Measurements from ENCODE around the gene RAB5IF. TPM values are rescaled to one million over a fixed set of nuclear protein-coding genes. Genes with fewer than 3 reads are reported as not detected.

The RAB5IF gene
- total and polyA plus RNA-seq, 2 of the 4 experiments (the other 2 are of a cell fraction): 74.0 to 93.1 TPM

GRCh38 chr20:36573103-36573797 is 32.3 kb upstream of the RAB5IF start, which contains the start of gene TGIF2:
TGIF2 (plus strand) TSS chr20:36573597; CDS start chr20:36578775, 5,178 bp downstream.
- no peaks in the 10 kb centered on the region for H3K36me3 ChIP-seq (ENCODE audit: control insufficient read depth, insufficient read depth, low read length)
- peak within 1 kb of the TSS; percentile 97 for H3K14ac ChIP-seq (replicated peaks; ENCODE audit: low read depth, low read length)
- H3K4me1 ChIP-seq (ENCODE audit: control insufficient read depth, insufficient read depth, low read length): peaks cover 13% of the 10 kb centered on the region
- H2BK15ac ChIP-seq (ENCODE audit: low read depth, low read length): peak within 1 kb of the TSS; percentile 98; the same call in 2 of the 3 replicates
- intact Hi-C loops (cut with micrococcal nuclease): no loop called here
- TF ChIP-seq MXI1 (IDR thresholded peaks at IDR 0.05; ENCODE audit: borderline replicate concordance, low read depth, low read length) (0 out of 2 replicates have a peak, but pooled peaks have one; percentile 25), RFX5 (IDR thresholded peaks at IDR 0.05; ENCODE audit: low read depth, low read length) (no peak), POLR2A (IDR thresholded peaks at IDR 0.05; ENCODE audit: low read depth, low read length) (peak; percentile 61), MAZ (IDR thresholded peaks at IDR 0.05; ENCODE audit: borderline replicate concordance, low read depth, low read length) (peak; percentile 100), USF2 (IDR thresholded peaks at IDR 0.05; ENCODE audit: low read depth, low read length) (no peak), BHLHE40 (IDR thresholded peaks at IDR 0.05; ENCODE audit: low read depth, low read length) (no peak)
- DNase-seq (peak; percentile 81), ATAC-seq (ENCODE audit: low read depth) (peak; percentile 91)
- H3K9ac ChIP-seq (ENCODE audit: low read depth, low read length): peak within 1 kb of the TSS; percentile 71
- in situ Hi-C loops (cut with MboI; ENCODE audit: low sequenced_read_pairs): no loop called here
- H2BK5ac ChIP-seq (ENCODE audit: low read depth, low read length, poor library complexity, severe bottlenecking): peak within 1 kb of the TSS; percentile 23
- H4K8ac ChIP-seq (ENCODE audit: low read depth in 2 of 2, low read length in 2 of 2): peak within 1 kb of the TSS; percentile 99 to 100
- no peaks in the 10 kb centered on the region for H3K9me3 ChIP-seq (ENCODE audit: control insufficient read depth, insufficient read depth, low read length)
- peaks cover 29% of the 10 kb centered on the region for H4K20me1 ChIP-seq (ENCODE audit: insufficient read depth, low read length)
- H4K91ac ChIP-seq (ENCODE audit: insufficient read depth, low read depth, low read length): peak within 1 kb of the TSS; percentile 91
- H3K9me1 ChIP-seq (ENCODE audit: insufficient read depth, low read length): peaks cover 24% of the 10 kb centered on the region
- H3K4ac ChIP-seq (ENCODE audit: low read depth, low read length): peak within 1 kb of the TSS; percentile 98
- peak within 1 kb of the TSS; percentile 98 for H2AFZ ChIP-seq (replicated peaks; ENCODE audit: low read length, poor library complexity)
- H3K18ac ChIP-seq (ENCODE audit: low read depth, low read length): peak within 1 kb of the TSS; percentile 72
- H3K56ac ChIP-seq (ENCODE audit: extremely low read depth, insufficient read depth, low read length): peak within 1 kb of the TSS; percentile 47
- peak within 1 kb of the TSS; percentile 87 for H2BK120ac ChIP-seq (ENCODE audit: low read depth, low read length)
- peak within 1 kb of the TSS; percentile 96 for H2AK5ac ChIP-seq (ENCODE audit: low read depth, low read length)
- BruUV-seq (replicated peaks): no TSS peak
- peak within 1 kb of the TSS; percentile 60 for H3K4me3 ChIP-seq (ENCODE audit: insufficient read depth, low read depth, low read length)
- peak within 1 kb of the TSS; percentile 95 for H3K4me2 ChIP-seq (ENCODE audit: low read depth, low read length)
- ChIA-PET CTCF (no interaction called here), POLR2A (ENCODE audit: unreplicated experiment) (no interaction called here)
- peaks cover 20 to 40% of the 10 kb centered on the region in 2 experiments for H3K79me1 ChIP-seq (ENCODE audit: low read depth in 1 of 2, low read length in 2 of 2)
- dilution Hi-C loops (cut with HindIII; ENCODE audit: low sequenced_read_pairs, unreplicated experiment): no loop called here
- H3K27me3 ChIP-seq (ENCODE audit: control insufficient read depth, insufficient read depth, low read length): no peaks in the 10 kb centered on the region
- H2AK9ac ChIP-seq (replicated peaks; ENCODE audit: low read depth, low read length, poor library complexity): peak within 1 kb of the TSS; percentile 97
- H3K23ac ChIP-seq (ENCODE audit: low read depth, low read length): peak within 1 kb of the TSS; percentile 88
- peak within 1 kb of the TSS; percentile 81 for H3K27ac ChIP-seq (ENCODE audit: insufficient read depth, low read length)
- H2BK20ac ChIP-seq (ENCODE audit: low read depth, low read length): peak within 1 kb of the TSS; percentile 57; the same call in 1 of the 2 replicates
- 3% methylated on average over 29 of the region's 80 CpGs; no CpG with 5 or more reads in 1 of the 2 experiments for WGBS, 2 experiments (ENCODE audit: extremely low coverage in 2 of 2, insufficient read length in 1 of 2)
- H4K5ac ChIP-seq (ENCODE audit: low read depth, low read length): peak within 1 kb of the TSS; percentile 90
